Stimulated activated CD4-positive, alpha-beta T cell treated with anti-CD3 and anti-CD28 coated beads, Interleukin-2, amount 100 ng/mL, for 48 hours (primary cell): ENCODE measurements around the gene LCN10.

ENCODE experiments used
- DNase-seq, 2 donors: peaks; one replicate each; pipeline ENCODE4 v3.0.0-alpha.2; 2020

Gene LCN10

DNA sequence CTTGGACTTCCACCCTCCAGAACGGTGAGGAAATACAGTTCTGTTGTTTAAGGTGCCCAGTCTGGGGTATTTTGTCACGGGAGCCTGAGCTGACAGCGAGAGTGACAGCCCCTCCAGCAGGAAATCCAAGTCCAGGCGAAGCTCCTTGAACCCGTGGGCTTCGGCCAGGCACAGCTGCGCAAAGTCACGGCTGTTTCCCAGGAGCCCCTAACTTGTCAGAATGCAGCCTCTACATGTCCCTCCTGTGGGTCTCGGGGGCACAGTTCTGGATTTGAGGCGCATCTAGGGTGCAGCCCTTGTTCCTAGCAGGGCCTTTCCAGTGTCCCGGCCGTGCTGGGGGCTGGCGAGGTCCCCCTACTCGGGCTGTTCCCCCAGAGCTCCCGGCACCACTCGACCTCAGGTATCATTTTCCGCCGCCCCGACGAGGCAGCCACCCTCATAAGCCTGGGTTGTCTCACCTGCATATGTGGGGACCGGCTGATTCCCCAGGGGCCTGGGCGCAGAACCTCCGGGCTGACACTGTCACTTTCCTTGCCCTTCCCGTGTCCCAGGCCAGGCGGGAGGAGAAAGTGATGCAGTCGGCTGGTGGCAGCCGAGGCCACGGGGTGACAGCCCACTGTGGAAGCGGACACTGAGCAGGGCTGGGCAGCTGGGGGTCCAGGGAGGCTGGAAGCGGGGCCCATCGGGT is 10.8 kb upstream of the LCN10 start:
- no peak for DNase-seq

DNA sequence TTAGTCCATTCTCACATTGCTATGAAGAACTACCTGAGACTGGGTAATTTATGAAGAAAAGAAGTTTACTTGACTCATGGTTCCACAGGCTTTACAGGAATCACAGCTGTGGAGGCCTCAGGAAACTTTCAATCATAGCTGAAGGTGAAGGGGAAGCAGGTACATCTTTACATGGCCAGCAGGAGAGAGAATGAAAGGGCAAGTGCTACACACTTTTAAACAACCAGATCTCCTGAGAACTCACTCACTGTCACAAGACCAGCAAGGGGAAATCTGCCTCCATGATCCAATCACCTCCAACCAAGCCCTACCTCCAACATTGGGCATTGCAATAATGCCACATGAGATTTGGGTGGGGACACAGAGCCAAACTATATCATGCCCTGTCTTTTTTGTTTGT is 9.1 kb upstream of the LCN10 start:
- DNase-seq: no peak

GRCh38 chr9:136751244-136751643 is 8.5 kb upstream of the LCN10 start:
- DNase-seq: no peak

GRCh38 chr9:136750526-136750925 is 7.8 kb upstream of the LCN10 start:
- DNase-seq: no peak

DNA sequence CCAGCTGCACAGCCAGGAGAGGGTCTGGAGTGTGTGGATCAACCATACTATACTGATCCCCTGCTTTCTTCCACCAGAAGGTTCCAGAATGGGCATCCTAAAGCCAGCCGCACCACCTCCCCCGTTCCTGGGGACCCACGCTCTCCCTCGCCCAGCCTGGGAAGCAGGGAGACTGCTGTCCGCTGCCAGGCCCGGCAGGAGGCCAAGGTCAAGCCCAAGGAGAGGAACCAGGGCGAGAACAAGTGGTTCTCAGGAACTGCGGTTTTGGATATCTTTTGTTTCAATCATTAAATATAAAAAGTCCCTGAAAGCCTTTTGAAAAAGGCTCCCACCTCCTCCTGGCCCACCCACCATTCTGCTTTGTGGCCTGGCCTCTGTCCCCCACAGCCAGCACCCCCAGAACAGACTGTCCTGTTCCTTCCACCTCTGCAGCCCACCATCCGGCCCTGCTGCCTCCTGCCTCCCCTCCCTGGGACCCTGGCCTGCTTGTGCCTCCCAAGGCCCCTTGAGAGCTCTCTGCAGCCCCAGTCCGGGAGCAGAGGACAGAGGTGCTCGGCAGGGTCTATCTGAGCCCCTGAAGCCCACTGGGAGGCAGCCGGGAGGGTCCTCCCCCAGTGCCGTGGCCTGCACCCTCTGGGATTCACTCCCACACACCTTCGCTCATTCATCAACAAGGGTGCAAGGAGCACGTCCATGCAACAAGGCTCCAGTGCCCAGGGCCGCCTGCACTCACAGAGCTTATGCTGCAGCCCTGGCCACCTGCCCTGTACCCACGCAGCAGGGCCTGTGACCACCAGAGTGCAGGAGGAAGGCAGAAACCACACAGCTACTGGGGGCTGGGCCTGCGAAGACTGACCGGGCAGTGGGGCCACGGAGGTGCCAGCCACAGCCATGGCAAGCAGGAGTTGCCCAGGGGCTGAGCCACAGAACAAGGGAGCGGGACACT is 6.2 kb upstream of the LCN10 start:
- DNase-seq: no peak

GRCh38 chr9:136748201-136748600 is 5.5 kb upstream of the LCN10 start, which contains the start of gene LCN6:
LCN6 (minus strand) TSS chr9:136748525; CDS start chr9:136748483, 42 bp downstream.
- DNase-seq: no peak

DNA sequence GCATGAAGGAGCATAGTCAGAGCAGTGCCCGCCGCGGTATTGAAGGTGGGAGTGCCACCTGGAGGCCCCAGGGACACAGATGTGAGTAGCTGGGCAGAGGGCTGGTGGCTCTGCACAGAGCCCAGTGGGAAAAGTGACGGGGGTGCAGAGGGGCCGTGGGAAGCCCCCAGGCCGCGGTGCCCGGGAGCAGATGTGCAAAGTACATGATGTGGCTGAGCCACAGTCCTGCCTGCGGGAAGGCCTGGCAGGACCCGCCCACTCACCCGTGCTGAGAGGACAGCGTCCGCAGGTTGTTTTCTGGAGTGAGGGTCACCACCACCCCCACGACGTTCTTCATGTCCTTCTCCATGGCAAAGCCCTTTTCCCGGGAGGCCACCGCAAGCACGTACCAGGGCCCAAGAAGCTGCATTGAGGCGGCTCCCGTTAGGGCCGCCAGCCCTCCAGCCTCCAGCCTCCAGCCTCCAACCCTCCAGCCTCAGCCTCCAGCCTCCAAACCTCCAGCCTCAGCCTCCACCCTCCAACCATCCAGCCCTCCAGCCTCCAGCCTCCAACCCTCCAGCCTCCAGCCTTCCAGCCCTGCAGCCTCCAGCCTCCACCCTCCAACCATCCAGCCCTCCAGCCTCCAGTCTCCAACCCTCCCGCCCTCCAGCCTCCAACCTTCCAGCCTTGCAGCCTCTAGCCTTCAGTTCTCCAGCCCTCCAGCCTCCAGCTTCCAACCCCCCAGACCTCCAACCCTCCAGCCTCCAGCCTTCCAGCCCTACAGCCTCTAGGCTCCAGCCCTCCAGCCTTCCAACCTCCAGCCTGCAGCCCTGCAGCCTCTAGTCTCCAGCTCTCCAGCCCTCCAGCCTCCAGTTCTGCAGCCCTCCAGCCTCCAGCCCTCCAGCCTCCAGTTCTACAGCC is 4.7 kb upstream of the LCN10 start:
- no peak for DNase-seq

DNA sequence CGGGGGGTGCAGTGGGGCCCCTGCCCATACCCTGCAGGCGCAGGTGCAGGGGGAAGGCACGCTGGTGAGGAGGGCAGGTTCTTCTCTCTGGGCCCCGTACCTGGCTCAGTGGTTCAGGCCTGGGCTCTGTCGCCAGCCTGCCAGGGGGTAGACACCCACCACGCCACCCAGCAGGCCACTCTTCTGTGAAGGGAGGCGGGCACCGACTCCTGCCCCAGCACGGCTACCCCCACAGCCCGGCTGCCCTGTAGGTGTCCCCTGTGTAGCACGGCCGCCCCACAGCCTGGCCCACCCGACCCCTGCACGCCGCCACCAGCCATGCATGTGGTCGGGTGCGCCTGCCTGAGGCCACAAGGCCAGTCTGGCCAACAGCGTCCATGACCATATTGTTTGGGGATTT is 3.9 kb upstream of the LCN10 start:
- DNase-seq: no peak

DNA sequence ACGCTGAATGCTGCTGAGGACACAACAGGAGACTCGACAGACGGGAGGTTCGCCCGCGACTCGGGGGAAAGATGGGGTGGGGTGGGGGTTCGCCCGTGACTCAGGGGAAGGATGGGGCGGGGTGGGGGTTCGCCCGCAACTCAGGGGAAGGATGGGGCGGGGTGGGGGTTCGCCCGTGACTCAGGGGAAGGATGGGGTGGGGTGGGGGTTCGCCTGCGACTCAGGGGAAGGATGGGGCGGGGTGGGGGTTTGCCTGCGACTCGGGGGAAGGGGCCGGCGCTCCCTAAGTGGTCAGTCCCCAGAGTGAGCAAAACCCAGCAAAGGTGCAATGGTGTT is 3.4 kb upstream of the LCN10 start:
- no peak for DNase-seq

DNA sequence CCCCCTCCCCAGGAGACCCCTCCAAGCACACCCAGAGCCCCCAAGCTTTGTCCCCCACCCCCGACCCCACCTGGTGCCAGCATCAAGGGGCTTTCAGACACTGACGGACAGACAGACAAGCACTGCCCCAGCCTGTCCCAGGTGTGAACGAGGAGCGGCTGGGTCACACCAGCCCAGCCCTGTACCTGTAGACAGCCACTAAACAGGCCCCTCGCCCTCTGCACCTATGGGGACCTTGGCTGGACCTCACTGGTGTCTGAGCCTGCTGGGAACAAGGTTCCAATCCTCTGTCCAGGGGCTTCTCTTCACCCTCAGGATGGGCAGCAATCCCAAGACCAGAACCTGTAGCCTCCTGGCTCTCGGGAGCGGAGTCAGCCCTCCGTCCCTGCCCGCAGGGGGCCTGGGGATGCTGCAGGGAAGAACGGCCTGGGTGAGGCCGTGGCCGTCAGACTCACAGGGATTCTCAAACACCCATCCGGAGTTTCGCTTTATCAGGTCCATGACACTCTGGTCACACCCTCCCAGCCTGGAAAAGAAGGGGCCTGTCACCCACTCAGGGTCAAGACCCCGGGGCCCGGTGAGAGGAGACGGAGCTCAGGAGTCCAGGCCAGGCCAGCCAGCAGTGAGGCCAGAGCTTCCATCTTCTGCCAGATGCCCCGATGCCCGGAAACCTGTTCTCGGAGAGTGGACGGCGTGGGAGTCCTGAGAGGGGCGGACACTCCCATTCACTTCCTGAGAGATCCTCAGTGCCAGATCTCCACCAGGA is 2.8 kb upstream of the LCN10 start:
- DNase-seq: no peak

GRCh38 chr9:136744773-136745172 is 2.0 kb upstream of the LCN10 start:
- DNase-seq: no peak

DNA sequence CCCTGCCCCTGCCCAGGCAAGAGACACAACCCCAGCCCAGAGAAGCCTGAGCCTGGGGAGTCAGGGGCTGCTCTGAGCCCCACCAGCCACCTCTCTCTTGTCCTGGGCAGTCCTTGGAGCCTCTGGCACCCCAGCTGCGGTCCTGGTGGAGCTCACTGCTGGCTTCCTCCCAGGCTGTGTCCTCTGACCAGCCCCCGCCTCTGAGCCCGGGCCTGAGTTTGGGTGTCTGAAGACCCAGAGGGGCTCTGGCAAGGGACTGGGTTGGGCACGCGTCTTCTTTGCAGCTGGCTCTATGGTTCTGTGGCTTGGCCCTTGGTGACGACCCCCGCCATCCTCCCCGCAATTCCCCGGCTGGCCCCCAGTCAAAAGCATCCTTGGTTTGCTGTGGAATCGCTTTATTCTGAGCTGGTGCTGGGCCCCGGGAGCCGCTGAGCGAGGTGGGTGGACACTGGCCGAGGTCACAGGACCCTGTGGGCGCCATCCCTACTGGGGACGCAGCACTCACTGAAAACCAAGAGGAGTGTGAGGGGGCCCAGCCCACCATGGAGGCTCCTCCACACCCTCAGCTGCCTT is 985 bp upstream of the LCN10 start:
- no peak for DNase-seq

DNA sequence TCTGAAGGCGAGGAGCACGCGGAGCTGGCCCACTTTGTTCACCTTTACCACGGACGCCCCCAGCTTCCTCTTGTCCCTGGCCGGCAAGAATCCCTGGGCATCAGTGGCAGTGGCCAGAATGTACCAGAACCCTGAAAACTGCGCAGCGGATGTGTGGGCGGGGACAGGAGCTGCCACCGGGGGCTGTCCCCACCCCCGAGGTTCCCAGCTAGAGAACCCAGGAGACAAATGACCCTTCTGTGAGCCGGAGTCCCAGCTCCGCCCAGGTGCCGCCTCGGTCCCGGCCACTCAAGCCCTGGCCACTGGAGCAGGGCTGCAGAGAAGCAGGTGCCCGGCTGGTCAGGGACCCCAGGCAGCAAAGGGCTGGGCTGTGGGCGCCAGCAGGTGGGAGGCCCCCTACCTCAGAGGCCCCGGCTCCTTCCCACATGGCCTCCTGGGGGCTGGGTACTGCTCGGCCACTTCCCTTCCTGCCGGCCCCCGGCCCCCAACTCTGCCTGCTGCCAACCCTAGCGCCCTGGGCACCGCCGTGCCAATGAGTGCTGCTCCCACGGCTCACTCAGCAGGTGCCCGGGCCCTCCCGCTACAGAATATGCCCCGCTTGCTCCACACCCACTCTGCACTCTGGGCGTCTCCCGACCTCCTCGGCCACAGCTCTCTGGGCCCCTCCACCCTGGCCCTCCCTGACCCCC is 713 bp downstream of the LCN10 start:
- peak in 1 of 2 donors; percentile 44 for DNase-seq

DNA sequence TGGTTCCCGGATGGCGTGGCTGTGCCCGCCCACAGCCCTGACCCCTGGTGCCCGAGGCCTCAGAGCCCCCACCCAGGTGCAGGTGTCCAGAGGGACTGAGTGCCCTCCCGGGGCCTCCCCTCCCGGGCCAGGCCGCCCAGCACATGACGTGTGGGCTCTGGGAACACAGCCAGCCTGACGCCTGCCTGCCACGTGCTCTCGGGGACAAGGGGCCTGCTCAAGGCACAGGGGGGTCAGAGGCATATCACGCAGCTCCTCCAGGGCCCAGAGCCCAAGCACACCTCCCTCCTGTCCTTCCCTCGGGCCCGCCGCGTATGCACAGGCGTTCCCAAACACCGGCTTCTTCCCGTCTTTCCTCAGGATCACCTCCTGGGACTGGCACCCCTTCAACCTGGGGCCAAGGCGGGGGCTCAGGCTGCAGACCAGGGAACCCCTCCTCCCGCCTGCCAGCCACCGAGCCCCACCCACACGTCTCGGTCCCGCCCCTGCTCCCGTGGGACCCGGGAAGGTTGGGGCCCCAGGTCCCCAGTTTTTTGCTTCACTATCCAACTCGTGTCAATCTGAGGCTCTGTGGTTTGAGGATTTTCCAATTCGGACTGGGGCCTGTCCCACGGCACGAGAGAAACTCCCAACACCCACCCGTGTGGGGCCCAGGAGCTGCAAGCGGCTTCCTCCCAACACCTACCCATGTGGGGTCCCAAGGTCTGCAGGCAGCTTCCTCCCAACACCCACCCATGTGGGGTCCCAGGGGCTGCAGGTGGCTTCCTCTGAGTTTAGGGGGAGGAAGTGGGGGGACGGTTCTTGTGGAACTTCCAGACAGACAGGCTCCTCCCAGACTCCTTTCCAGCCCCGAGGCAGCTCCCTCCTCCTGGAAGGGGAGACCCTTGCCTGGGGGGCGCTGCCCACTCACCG is 1.5 kb downstream of the LCN10 start:
- no peak for DNase-seq

- no peak for DNase-seq
These were observed 2.2 kb downstream of the LCN10 start for GRCh38 chr9:136740491-136740890.

GRCh38 chr9:136740069-136740468 is 2.7 kb downstream of the LCN10 start:
- no peak for DNase-seq

- DNase-seq: no peak
These were observed 3.2 kb downstream of the LCN10 start for GRCh38 chr9:136739509-136739908.

DNA sequence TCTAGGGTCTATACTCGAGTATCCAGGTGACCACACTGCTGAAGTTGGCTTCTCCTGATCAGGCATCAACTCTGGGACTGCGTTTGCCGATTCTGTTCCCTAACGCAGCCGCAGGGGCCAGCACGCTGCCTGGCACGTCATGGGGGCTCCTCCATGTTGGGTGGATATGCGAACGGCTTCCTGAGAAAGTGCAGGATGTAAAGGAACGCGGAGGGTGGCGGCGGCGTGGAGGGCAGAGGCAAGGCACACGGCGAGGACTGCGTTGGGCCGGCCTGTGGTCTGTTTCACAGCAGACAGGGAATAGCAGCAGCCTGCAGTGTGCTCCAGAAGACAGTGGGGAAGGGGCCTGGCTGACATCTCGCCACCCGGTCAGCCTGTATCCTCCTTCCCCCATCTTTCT is 3.8 kb downstream of the LCN10 start:
- no peak for DNase-seq

DNA sequence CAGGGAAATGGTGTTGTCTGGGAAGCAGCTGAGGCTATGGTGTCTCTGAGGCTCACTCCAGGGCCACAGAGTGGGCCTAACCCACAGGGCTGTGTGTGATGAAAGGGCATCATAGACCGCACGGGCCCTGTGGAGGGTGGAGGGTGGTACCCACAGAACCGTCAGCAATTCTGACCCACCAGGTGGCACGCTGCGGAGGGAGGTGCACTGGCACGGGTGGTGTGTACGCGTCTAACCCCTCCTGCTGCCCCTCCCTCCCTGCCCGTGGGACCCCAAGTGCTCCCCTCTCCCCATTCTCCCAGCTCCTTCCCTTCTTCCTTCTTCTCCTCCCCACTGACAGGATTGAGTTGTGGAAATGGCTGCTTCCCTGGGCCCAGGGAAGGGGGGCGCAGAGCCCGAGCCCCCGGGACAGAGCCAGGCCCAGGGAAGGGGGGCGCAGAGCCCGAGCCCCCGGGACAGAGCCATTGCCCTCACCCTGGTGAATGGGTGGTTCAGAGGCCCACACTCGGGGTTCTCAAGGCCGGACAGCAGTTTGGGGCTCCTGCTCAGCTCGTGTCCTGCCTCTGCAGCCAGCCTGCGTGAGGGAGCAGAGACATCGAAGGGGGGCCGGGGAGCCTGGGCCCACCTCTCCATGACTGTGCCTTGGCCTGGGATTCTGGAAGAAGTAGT is 6.8 kb downstream of the LCN10 start:
- DNase-seq: no peak
